GM19328 (cell line): ENCODE data around the gene RNU1-2.
"Not testable (repeated sequence)": the region's sequence is repeated elsewhere in the genome, so short reads cannot be mapped to it uniquely, and the experiment has no call there.

Experiments used
- ATAC-seq: cut with Tn5 transposase; IDR thresholded peaks from one replicate; pipeline ENCODE4 v1.9.1; 2021; ENCODE audit warnings: mild to moderate bottlenecking, moderate library complexity; ENCODE audit not compliant: unreplicated experiment

Gene RNU1-2

GRCh38 chr1:16906873-16907272 is 11.1 kb downstream of the RNU1-2 start:
- no peak for ATAC-seq

- no peak for ATAC-seq
These were observed 12.3 kb downstream of the RNU1-2 start for GRCh38 chr1:16907870-16908758.

GRCh38 chr1:16911851-16912721 is 16.3 kb downstream of the RNU1-2 start:
- not testable (repeated sequence) for ATAC-seq

GRCh38 chr1:16912742-16913141 is 17.0 kb downstream of the RNU1-2 start:
- not testable (repeated sequence) for ATAC-seq

GRCh38 chr1:16913181-16913832 is 17.5 kb downstream of the RNU1-2 start:
- no peak for ATAC-seq

GRCh38 chr1:16913833-16914662 is 18.3 kb downstream of the RNU1-2 start:
- peak; percentile 91 for ATAC-seq

GRCh38 chr1:16914928-16915626 is 19.3 kb downstream of the RNU1-2 start:
- not testable (repeated sequence) for ATAC-seq

GRCh38 chr1:16915627-16915973 is 19.8 kb downstream of the RNU1-2 start:
- ATAC-seq: no peak

- ATAC-seq: not testable (repeated sequence)
These were observed 20.5 kb downstream of the RNU1-2 start for GRCh38 chr1:16916036-16916880.

GRCh38 chr1:16918371-16918770 is 22.6 kb downstream of the RNU1-2 start:
- no peak for ATAC-seq

- not testable (repeated sequence) for ATAC-seq
These were observed 23.3 kb downstream of the RNU1-2 start for GRCh38 chr1:16918936-16919665.

- ATAC-seq: no peak
These were observed 25.2 kb downstream of the RNU1-2 start for GRCh38 chr1:16920951-16921350.

- no peak for ATAC-seq
These were observed 25.8 kb downstream of the RNU1-2 start, which contains the start of gene CROCC for GRCh38 chr1:16921391-16922185. Gene CROCC, plus strand, starts transcription at chr1:16921931. Its CDS starts 88 bp downstream, at chr1:16922019.

GRCh38 chr1:16922466-16922865 is 26.7 kb downstream of the RNU1-2 start:
- ATAC-seq: no peak

GRCh38 chr1:16922885-16923431 is 27.2 kb downstream of the RNU1-2 start:
- no peak for ATAC-seq

- no peak for ATAC-seq
These were observed 28.6 kb downstream of the RNU1-2 start for GRCh38 chr1:16924216-16924918.
